GM19023 (cell line): Measurements from ENCODE around the gene RPL21.
"Not testable (repeated sequence)": the region's sequence is repeated elsewhere in the genome, so short reads cannot be mapped to it uniquely, and the experiment has no call there.

Source experiments
- ATAC-seq: cut with Tn5 transposase; IDR thresholded peaks from one replicate; pipeline ENCODE4 v1.9.1; 2021; ENCODE audit warnings: mild to moderate bottlenecking, moderate library complexity; ENCODE audit not compliant: unreplicated experiment

RPL21 gene

GRCh38 chr13:27251166-27252091, at the start of gene RPL21:
TSS of gene RPL21 (plus strand) at chr13:27251558. CDS start at chr13:27253777, 2,219 bp downstream.
- ATAC-seq, result peak; percentile 96

DNA sequence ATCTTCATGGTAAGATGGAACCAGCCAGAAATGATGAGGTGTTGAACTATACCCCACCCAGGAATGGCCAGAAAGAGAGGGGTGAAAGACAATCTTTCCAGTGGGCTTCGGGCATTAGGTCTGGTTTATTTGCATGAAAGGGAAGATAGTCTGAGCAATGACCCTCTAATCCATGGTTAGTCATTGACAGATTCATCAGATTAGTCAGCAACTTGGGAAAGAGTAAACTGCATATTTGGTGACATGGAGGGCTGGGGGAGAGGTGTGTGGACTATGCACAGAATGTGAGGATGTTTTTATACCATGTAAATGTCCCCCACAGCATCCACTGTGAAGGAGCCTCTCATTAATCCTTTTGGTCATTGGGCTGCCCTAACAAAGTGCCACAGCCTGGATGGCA, 49.7 kb upstream of the RPL21 start:
- ATAC-seq, result no peak

GRCh38 chr13:27203186-27203585, 48.2 kb upstream of the RPL21 start:
- no peak for ATAC-seq

GRCh38 chr13:27203854-27204253, 47.5 kb upstream of the RPL21 start:
- ATAC-seq, result no peak

DNA sequence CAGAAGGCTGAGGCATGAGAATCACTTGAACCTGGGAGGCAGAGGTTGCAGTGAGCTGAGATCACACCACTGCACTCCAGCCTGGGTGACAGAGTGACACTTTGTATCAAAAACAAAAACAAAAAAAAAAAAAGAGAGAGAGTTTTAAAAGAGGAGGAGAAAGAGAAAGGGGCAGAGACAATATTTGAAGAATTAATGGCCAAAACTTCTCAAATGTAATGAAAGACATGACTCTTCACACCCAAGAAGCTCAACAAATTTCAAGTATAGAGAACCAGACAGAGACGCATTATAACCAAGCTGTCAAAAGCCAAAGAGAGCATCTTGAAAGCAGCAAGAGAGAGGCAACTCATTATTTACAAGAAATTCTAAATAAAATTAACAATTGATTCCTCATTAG, 42.8 kb upstream of the RPL21 start:
- ATAC-seq, result no peak

DNA sequence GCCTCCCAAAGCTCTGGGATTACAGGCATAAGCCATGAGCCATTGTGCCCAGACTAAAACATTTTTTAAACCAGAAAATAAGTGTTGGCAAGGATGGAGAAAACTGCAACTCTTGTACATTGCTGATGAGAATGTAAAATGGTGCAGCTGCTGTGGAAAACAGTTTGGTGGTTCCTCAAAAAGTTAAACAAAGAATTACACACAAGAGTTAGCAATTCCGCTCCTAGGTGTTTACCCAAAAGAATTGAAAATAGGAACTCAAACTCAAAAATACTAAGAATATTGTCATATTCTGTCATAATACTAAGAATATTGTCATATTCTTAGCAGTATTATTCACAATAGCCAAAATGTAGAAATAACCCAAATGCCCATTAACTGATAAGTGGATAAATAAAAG, 40.1 kb upstream of the RPL21 start:
- ATAC-seq, result no peak

DNA sequence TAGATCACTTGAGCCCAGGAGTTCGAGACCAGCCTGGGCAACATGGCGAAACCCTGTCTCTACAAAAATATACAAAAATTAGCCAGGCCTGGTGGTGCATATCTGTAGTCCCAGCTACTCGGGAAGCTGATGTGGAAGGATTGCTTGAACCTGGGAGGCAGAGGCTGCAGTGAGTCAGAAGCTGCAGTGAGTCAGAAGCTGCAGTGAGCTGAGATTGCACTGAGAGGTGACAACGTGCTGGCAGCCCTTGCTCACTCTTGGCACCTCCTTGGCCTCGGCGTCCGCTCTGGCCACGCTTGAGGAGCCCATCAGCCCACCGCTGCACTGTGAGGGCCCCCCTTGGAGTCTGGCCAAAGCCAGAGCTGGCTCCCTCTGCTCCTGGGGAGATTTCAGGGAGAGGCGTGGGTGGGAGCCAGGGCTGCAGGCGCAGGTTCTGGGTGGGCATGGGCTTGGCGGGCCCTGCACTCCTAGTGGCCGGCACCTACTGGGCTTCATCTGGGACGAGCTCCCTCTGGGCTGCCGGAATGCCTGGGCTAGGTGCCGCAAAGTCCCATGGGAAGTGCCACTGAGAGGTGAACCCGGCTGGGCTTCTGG, 39.5 kb upstream of the RPL21 start:
- ATAC-seq, result no peak

GRCh38 chr13:27213386-27213785, 38.0 kb upstream of the RPL21 start:
- ATAC-seq, result not testable (repeated sequence)

DNA sequence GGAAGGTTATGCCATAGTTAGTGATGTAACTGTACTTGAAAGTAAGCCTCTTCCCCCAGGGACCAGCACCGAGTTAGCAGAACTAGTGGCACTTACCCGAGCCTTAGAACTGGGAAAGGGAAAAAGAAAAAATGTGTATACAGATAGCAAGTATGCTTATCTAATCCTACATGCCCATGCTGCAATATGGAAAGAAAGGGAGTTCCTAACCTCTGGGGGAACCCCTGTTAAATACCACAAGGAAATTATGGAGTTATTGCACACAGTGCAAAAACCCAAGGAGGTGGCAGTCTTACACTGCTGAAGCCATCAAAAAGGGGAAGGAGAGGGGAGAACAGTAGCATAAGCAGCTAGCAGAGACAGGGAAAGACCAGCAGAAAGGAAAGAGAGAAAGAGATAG, 33.6 kb upstream of the RPL21 start:
- ATAC-seq, result not testable (repeated sequence)

DNA sequence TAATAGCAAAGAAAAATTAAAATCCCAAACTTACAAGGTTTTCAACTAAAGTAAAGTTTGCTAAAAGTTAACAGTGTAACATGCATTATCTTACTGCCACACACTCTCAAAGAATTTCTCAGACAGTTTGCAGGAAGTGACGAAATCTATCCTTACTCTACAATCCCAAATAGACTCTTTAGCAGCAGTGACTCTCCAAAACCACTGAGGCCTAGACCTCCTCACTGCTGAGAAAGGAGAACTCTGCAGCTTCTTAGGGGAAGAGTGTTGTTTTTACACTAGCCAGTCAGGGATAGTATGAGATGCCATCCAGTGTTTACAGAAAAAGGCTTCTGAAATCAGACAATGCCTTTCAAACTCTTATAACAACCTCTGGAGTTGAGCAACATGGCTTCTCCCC, 32.5 kb upstream of the RPL21 start:
- ATAC-seq, result not testable (repeated sequence)

DNA sequence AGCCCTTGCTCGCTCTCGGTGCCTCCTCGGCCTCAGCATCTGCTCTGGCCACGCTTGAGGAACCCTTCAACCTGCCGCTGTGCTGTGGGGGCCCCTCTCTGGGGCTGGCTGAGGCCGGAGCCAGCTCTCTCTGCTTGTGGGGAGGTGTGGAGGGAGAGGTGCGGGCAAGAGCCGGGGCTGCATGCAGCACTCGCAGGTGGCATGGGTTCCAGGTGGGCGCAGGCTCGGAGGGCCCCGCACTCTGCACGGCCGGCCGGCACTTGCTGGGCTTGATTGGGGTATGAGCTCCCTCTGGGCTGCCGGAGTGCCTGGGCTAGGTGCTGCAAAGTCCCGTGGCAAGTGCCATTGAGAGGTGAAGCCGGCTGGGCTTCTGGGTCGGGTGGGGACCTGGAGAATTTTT, 31.7 kb upstream of the RPL21 start:
- ATAC-seq, result no peak

GRCh38 chr13:27222100-27222499, 29.3 kb upstream of the RPL21 start:
- peak; percentile 67 for ATAC-seq

DNA sequence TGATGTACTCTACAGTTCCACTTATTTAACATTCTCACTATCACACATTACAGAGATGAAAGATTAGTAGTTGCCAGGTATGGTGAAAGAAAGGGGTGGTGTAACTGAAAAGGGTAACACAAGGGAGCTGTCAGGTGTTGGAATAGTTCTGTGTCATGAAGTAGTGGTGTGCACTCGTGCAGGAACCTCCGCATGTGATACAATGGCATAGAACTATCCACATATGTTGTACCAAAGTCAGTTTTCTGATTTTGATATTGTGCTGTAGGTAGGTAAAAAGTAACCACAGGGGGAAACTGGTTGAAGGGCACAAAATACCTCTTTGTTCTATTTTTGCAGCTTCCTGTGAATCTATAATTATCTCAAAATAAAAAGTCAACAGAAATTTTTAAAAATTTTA, 24.4 kb upstream of the RPL21 start:
- no peak for ATAC-seq

DNA sequence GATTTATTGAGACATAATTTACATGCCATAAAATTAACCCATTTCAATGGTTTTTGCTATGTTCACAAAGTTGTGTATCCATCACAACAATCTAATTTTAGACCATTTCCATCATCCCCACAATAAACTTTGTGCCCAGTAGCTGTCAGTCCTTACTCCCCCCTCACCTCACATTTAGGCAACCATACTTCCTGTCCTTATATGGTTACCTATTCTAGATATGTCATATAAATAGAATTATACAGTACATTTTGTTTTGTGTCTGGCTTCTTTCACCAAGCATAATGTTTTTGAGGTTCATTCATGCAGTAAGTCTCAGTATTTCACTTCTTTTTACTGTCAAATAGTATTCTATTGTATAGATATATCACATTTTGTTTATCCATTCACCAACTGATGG, 23.2 kb upstream of the RPL21 start:
- ATAC-seq, result no peak

DNA sequence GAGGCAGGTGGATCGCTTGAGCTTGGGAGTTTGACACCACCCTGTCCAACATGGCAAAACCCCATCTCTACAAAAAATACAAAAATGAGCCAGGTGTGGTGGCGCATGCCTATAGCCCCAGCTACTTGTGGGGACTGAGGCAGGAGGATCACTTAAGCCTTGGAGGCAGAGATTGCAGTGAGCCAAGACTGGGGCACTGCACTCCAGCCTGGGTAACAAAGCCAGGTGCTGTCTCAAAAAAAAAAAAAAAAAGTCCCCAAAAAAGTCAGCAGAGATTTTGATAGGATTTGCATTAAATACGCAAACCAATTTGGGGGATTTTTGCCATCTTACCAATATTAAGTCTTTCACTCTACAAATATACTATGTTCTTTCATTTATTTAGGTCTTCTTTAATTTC, 21.7 kb upstream of the RPL21 start:
- no peak for ATAC-seq

DNA sequence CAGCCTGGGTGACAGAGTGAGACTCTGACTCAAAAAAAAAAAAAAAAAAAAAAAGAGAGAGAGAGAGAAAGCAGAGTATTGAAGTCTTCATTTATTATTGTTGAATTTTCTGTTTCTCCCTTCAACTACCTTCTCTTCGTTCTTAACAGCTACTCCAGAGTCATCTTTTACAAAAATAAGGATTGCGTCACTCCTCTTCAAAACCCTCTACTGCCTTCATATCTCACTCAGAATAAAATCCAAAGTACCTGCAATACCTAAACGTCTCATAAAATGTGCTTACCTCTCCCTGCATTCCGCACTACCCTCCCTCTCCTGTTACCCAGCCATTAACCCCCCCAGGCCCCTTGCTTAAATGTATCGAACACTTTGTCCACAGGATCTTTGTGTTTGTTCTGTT, 17.4 kb upstream of the RPL21 start:
- ATAC-seq, result no peak

DNA sequence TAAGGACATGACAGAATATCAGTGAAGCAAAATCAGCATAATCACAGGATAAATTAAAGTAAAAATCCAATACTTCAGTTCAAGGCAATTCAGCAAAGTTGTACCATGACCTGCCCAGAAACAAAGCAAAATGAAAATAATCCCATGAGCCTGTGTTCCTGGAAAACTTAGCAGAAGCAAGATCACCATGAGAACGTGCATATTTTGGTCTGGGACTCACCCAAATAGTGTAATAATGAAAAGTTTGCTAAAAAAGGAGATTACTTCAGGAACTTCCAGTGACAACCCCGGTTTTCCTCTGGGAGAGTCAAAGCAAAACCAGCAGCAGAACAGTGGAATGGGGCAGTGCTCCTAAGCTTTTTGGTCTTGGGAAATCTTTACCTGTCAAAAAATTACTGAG, 14.9 kb upstream of the RPL21 start:
- no peak for ATAC-seq

DNA sequence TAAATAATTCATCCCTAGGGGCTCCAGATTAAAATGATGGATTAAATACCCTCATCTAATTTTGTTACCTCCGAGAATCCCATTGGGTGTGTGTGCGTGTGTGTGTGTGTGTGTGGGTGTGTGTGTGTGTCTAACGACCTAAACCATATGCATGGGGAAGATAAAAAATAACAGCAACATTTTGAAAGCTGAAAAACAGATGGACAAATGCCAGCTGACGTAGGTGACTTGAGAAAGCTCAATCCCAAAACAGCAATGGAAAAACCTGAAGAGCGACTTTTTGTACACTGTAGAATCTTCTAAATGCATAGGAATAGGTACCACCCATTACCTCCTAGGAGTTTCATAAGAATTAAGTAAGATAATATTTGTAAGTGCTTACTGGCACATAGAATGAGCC, 8.7 kb upstream of the RPL21 start:
- no peak for ATAC-seq

- ATAC-seq, result no peak
These were observed 5.7 kb upstream of the RPL21 start for GRCh38 chr13:27245610-27246009.

GRCh38 chr13:27250833-27251165, 559 bp upstream of the RPL21 start:
- peak; percentile 1 for ATAC-seq

DNA sequence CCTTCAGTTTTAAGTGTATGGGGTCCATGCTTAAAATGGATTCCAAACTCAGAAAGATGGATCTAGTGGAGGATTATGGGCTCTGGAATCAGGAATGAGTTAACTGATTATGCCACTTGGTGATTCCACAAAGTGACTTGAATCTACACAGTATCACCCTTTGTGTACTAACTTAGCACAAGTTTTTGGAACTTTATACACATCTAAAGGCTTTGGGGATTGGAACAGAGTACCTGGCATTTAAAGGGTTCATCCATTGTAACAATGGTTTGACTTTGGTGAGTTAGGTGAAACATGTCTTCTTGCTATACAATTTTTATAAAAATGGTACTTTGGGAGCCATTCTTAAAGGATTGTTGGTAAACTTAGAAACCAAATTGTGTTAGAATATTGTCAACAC, 1.1 kb downstream of the RPL21 start:
- no peak for ATAC-seq

GRCh38 chr13:27257233-27257568, 5.8 kb downstream of the RPL21 start:
- no peak for ATAC-seq
